ENCODE data around the gene PBX3. TPM values are rescaled to one million over a fixed set of nuclear protein-coding genes. Genes with fewer than 3 reads are reported as not detected.
A peak's percentile ranks its signal among the peaks of the same experiment; 100 is the strongest.

PBX3 gene
- total RNA-seq, 3 donors from 2014 or later (not counting 1 experiment from before 2014, with no cell fraction given), result 42.1 to 46.9 (median 44.6) TPM

DNA sequence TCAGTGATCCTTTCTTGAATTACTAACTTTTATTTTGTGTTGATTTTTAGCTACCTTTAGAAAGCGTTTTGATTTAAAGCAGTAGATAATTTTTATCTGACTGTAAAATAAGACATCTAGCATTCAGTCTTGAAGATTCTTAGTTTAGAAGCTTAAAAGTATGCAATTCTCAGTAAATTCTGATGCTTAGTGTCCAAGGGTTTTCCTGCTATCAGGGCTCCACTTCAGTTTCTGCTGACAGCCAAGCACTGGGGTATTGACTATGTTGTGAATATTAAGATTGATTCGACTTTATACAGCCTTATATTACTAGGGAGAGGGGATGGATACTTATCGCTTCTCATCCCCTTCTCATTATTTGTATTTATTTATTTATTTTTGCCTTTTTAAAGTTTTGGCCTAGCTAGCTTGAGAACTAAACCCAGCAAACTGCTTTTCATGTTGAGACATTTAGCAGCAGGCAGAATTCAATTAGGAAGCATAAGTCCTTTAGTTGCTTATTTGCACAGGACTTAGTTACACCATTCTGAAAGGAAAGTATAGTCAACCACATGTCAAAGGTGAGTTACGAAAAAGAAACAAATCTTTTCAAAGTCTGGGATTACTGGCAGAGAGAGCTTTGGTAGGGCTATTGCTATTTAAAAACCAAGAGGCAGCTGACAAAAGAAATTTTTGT is 2.9 kb downstream of the PBX3 start:
- Histone ChIP-seq H3K36me3 (ENCODE audit: control insufficient read depth, insufficient read depth, low read length) (peaks cover 7% of the 10 kb centered on the region), H3K4me1 (ENCODE audit: control insufficient read depth, insufficient read depth, low read length) (peaks cover 13% of the 10 kb centered on the region), H3K9me3 (ENCODE audit: control insufficient read depth, insufficient read depth, low read length) (no peaks in the 10 kb centered on the region), H3K4me3 (ENCODE audit: low read length) (no peak overlapping the region), H3K27me3 (ENCODE audit: control insufficient read depth, insufficient read depth, low read length) (no peaks in the 10 kb centered on the region), H3K27ac (ENCODE audit: low read length) (no peak overlapping the region)
- ATAC-seq (no peak), DNase-seq (no peak)
- 95% methylated on average over 1 of the region's 4 CpGs for WGBS (ENCODE audit: insufficient coverage)
- H3K36me3 Mint-ChIP-seq, result no peaks in the 10 kb centered on the region
- peak overlapping the region in 1 of 2 donors; percentile 12 for H3K27ac Mint-ChIP-seq
- H3K9me3 Mint-ChIP-seq, result no peaks in the 10 kb centered on the region
- H3K27me3 Mint-ChIP-seq (ENCODE audit: low read depth in 2 of 2), result no peaks in the 10 kb centered on the region
- intact Hi-C loops (cut with micrococcal nuclease), result loop anchor here (5.0 kb wide), 1 partner anchor 43 kb away; the partner anchor contains the start of gene MAPKAP1
- peak overlapping the region; percentile 92 for H3K4me3 Mint-ChIP-seq
- peaks cover 32 to 41% of the 10 kb centered on the region in 2 donors for H3K4me1 Mint-ChIP-seq
- TF ChIP-seq, protein P1, sequence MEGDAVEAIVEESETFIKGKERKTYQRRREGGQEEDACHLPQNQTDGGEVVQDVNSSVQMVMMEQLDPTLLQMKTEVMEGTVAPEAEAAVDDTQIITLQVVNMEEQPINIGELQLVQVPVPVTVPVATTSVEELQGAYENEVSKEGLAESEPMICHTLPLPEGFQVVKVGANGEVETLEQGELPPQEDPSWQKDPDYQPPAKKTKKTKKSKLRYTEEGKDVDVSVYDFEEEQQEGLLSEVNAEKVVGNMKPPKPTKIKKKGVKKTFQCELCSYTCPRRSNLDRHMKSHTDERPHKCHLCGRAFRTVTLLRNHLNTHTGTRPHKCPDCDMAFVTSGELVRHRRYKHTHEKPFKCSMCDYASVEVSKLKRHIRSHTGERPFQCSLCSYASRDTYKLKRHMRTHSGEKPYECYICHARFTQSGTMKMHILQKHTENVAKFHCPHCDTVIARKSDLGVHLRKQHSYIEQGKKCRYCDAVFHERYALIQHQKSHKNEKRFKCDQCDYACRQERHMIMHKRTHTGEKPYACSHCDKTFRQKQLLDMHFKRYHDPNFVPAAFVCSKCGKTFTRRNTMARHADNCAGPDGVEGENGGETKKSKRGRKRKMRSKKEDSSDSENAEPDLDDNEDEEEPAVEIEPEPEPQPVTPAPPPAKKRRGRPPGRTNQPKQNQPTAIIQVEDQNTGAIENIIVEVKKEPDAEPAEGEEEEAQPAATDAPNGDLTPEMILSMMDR (IDR thresholded peaks at IDR 0.05), result no peak

DNA sequence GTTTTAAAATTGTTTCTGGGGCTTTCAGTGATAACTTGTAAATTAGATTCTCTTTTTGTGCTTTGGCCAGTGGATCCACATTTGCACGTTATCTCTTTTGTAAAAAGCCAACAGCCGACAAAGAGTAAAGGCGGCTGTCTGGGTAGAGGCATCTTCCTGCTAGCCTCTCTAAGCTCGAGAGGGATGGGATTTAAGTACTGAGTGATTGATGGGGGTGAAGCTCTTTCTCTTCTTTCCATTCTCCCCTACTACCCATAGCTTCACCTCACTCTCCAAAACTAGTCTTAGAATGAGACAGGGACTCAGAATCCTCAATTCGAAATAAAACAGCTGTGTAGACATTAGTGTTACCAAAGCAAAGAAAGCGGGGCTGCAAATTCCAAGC is 3.4 kb downstream of the PBX3 start:
- Histone ChIP-seq H3K4me3 (ENCODE audit: low read length) (no peak overlapping the region), H3K27me3 (ENCODE audit: control insufficient read depth, insufficient read depth, low read length) (no peaks in the 10 kb centered on the region), H3K4me1 (ENCODE audit: control insufficient read depth, insufficient read depth, low read length) (peaks cover 11% of the 10 kb centered on the region), H3K9me3 (ENCODE audit: control insufficient read depth, insufficient read depth, low read length) (no peaks in the 10 kb centered on the region), H3K27ac (ENCODE audit: low read length) (no peak overlapping the region), H3K36me3 (ENCODE audit: control insufficient read depth, insufficient read depth, low read length) (peaks cover 7% of the 10 kb centered on the region)
- H3K4me3 Mint-ChIP-seq, result peak overlapping the region; percentile 58
- peak overlapping the region in 1 of 2 donors; percentile 12 for H3K27ac Mint-ChIP-seq
- ATAC-seq, result no peak
- intact Hi-C loops (cut with micrococcal nuclease), result no loop called here
- DNase-seq, result no peak
- no peaks in the 10 kb centered on the region for H3K27me3 Mint-ChIP-seq (ENCODE audit: low read depth in 2 of 2)
- no peaks in the 10 kb centered on the region for H3K9me3 Mint-ChIP-seq
- H3K4me1 Mint-ChIP-seq, result peaks cover 29 to 37% of the 10 kb centered on the region in 2 donors
- TF ChIP-seq, protein P1 (IDR thresholded peaks at IDR 0.05), result no peak
- 100% methylated on average over 3 of the region's 6 CpGs for whole genome bisulfite sequencing (ENCODE audit: insufficient coverage)
- H3K36me3 Mint-ChIP-seq, result no peaks in the 10 kb centered on the region

DNA sequence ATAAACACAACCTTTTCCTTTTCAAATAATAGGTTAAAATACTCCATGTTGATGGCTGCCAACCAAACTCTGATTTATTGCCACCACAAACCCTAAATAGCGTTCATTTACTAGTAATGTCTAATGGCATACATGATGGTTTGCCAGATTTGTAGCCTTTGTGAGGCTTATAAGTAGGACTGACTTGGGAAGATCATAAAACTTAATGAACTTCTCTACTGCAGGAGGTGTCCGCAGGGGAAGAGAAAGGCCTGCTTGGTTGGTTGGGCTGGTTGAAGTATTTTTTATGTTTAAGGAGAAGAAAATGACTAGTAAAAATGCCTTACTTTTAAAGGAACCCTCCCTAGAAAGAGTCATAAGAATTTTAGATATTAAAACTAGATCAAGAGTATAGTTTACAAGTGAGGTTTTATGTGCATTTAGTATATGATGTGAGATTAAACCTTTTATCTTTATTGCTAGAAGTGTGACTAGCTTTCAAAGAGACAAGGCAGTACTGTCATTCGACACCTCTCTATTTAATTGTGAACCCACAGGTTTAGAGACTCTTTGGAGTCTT is 5.0 kb downstream of the PBX3 start:
- DNase-seq (no peak), ATAC-seq (peak in 1 of 3 donors; percentile 55)
- Mint-ChIP-seq H3K4me3 (no peak overlapping the region), H3K4me1 (peaks cover 22 to 30% of the 10 kb centered on the region in 2 donors), H3K27me3 (ENCODE audit: low read depth in 2 of 2) (no peaks in the 10 kb centered on the region), H3K27ac (no peak overlapping the region), H3K36me3 (no peaks in the 10 kb centered on the region), H3K9me3 (no peaks in the 10 kb centered on the region)
- no peak overlapping the region for H3K27ac ChIP-seq (ENCODE audit: low read length)
- peaks cover 5% of the 10 kb centered on the region for H3K4me1 ChIP-seq (ENCODE audit: control insufficient read depth, insufficient read depth, low read length)
- intact Hi-C loops (cut with micrococcal nuclease), result no loop called here
- H3K27me3 ChIP-seq (ENCODE audit: control insufficient read depth, insufficient read depth, low read length), result no peaks in the 10 kb centered on the region
- no peak overlapping the region for H3K4me3 ChIP-seq (ENCODE audit: low read length)
- peaks cover 7% of the 10 kb centered on the region for H3K36me3 ChIP-seq (ENCODE audit: control insufficient read depth, insufficient read depth, low read length)
- TF ChIP-seq, protein P1 (IDR thresholded peaks at IDR 0.05), result no peak
- no peaks in the 10 kb centered on the region for H3K9me3 ChIP-seq (ENCODE audit: control insufficient read depth, insufficient read depth, low read length)
- WGBS (ENCODE audit: insufficient coverage), result 100% methylated on average over 1 of the region's 3 CpGs

Data from natural killer cell (primary cell).